ENCODE measurements around the gene VSTM2B.
A peak's percentile ranks its signal among the peaks of the same experiment; 100 is the strongest.

The VSTM2B gene

GRCh38 chr19:29573486-29573885, 47.7 kb downstream of the VSTM2B start:
- no peak for DNase-seq (ENCODE audit: low read depth)
- no peak for TF ChIP-seq CTCF (IDR thresholded peaks at IDR 0.05; ENCODE audit: low read length, missing control alignments)

GRCh38 chr19:29574510-29574909, 48.7 kb downstream of the VSTM2B start:
- no peak overlapping the region for H3K4me3 ChIP-seq (replicated peaks; ENCODE audit: low read depth, low read length)
- no peak for DNase-seq (ENCODE audit: low read depth)
- no peak for TF ChIP-seq CTCF (IDR thresholded peaks at IDR 0.05; ENCODE audit: low read length, missing control alignments)

More at GRCh38 chr19:29573486-29573885, 47.7 kb downstream of the VSTM2B start:
- no peak overlapping the region for H3K4me3 ChIP-seq (replicated peaks; ENCODE audit: low read depth, low read length)

- H3K4me3 ChIP-seq (replicated peaks; ENCODE audit: low read depth, low read length): no peak overlapping the region
- TF ChIP-seq CTCF (IDR thresholded peaks at IDR 0.05; ENCODE audit: low read length, missing control alignments): no peak
Measured at GRCh38 chr19:29576046-29576606, 50.3 kb downstream of the VSTM2B start.

GRCh38 chr19:29576761-29577648, 51.2 kb downstream of the VSTM2B start:
- peak; percentile 17 for DNase-seq (ENCODE audit: low read depth)

More at GRCh38 chr19:29576046-29576606, 50.3 kb downstream of the VSTM2B start:
- DNase-seq (ENCODE audit: low read depth): no peak

GRCh38 chr19:29577649-29577963, 51.8 kb downstream of the VSTM2B start:
- DNase-seq (ENCODE audit: low read depth): no peak
- no peak for TF ChIP-seq CTCF (IDR thresholded peaks at IDR 0.05; ENCODE audit: low read length, missing control alignments)
- H3K4me3 ChIP-seq (replicated peaks; ENCODE audit: low read depth, low read length): no peak overlapping the region

More at GRCh38 chr19:29576761-29577648, 51.2 kb downstream of the VSTM2B start:
- no peak overlapping the region for H3K4me3 ChIP-seq (replicated peaks; ENCODE audit: low read depth, low read length)
- no peak for TF ChIP-seq CTCF (IDR thresholded peaks at IDR 0.05; ENCODE audit: low read length, missing control alignments)

GRCh38 chr19:29578349-29578748, 52.6 kb downstream of the VSTM2B start:
- TF ChIP-seq CTCF (IDR thresholded peaks at IDR 0.05; ENCODE audit: low read length, missing control alignments): no peak
- DNase-seq (ENCODE audit: low read depth): no peak
- H3K4me3 ChIP-seq (replicated peaks; ENCODE audit: low read depth, low read length): no peak overlapping the region
